NCI-H82 (cell line): Measurements from ENCODE around the gene MSI2.

Experiments used
- DNase-seq: peaks from one replicate; lab custom pipeline; 2025; lab: John Stamatoyannopoulos, UW

The MSI2 gene

GRCh38 chr17:57556977-57557376, 300.7 kb downstream of the MSI2 start:
- peak; percentile 95 for DNase-seq

DNA sequence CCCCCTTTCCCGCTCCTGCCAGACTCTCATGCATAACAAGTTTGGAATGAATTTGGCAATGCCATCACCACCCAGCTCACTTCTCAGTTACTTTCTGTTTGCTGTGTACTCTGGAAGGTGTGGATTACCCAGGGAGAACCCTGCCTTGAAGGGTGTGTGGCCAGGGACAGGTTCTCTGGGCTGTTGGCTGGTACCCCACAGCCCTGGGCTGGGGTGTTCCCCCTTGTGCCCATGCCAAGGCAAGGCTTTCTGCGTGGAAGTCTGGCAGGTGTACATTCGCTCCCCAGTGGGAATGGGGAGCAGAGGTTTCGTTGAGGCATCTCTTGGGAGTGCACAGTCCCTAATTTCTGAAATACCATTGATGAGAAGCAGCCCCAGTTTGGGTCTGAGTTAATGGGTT, 301.1 kb downstream of the MSI2 start:
- DNase-seq = no peak

DNA sequence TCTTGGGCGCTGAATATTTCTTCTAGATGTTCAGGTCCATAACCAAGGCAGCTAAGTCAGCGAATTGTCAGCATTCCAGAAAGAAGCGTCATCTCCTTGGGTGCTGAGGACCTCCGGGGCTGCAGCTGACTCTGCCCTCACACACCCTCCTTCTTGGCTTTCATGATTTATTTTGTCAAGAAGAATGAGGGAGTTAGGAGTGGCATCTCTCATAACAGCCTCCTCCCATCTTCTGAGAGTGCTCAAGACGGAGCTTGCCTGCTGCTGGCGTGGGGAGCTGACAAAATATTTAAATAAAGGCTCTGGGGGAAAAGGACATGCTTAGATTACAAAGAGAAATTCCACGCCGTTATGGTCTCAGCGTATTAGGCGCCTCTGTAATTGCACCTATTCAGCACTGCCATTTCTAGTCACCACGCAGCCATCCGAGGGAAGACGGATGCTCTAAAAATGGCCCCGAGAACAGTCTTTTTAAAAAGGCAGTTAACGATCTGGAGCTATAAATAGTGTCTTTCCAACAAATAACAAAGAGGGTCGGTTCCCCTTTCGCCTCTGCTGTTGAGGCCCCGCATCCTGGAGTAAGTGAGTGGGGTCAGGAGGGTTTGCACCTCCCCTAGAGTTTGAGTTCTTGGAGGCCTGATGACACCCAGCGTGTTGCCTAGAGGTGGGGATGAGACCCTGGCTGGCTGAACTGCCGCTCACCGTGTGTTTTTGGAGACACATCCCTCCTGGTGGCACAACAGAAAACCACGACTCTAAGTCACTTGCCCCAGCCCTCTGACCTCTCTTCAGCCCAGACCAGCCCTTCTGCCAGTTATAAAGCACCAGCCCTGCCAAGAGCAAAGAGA, 301.7 kb downstream of the MSI2 start:
- no peak for DNase-seq

GRCh38 chr17:57559226-57559625, 302.9 kb downstream of the MSI2 start:
- DNase-seq = no peak

GRCh38 chr17:57559634-57560318, 303.5 kb downstream of the MSI2 start:
- DNase-seq = no peak

DNA sequence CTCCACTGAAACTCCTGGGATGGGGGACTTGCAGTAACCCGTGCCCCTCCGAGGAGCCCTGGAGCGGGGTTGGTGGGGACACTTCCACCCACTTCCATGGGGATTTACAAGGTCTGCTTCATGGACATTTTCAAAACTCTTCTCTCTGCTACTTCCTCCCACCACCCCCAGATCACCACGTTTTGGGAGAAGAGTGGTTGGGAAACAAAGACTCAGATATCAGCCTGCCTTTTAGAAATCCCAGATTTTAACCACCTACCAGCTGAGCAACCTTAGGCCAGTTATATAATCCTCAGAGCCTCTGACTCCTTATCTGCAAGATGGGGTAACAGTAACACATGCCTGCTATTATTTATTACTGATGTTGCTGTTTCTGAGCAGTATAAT, 304.0 kb downstream of the MSI2 start:
- DNase-seq = no peak

- DNase-seq = no peak
These were observed 304.9 kb downstream of the MSI2 start for GRCh38 chr17:57561072-57561861.

DNA sequence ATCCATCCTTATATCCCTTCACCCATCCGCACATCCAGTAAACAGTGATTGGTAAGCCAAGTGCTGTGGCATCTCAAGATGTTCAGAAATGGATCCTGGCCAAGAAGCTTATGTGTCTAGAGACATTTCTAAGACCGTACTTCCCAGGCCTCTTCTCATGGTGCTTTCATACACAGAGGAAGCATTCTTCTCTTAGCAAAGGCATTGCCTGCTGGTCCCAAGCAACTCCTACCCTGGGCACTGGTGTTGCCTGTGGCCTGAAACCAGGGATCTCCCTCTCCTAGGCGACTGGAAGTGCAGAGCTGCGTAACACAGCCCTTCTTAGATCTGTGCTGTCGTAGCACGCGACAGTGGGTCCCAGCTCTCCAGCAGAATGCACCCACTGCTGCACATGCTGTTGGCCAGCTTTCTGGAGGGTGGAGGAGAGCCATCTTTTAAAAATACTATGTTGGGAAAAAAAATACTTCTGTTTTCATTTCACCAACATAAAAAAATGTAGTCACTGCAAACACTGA, 305.9 kb downstream of the MSI2 start:
- DNase-seq = peak; percentile 98

DNA sequence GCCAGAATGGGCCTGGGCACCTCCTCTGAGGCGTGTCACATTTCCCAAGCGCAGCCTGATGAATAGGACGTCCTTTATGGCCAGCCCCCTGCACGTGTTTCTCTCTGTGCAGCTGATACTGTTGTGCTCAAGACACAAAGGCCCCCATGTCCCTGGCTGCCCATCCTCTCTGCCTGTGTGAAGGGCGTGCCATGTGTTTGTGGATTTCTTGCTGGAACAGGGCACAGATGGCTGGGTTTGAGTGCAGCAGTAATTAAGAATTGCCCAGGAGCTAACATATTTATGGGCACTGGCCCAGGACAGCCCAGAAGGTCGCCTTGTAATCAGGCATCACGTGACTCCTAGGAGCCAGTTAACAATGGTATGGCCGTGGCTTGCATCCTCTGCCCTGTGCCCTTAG, 307.6 kb downstream of the MSI2 start:
- DNase-seq = peak; percentile 72

GRCh38 chr17:57565176-57565575, 308.9 kb downstream of the MSI2 start:
- no peak for DNase-seq

DNA sequence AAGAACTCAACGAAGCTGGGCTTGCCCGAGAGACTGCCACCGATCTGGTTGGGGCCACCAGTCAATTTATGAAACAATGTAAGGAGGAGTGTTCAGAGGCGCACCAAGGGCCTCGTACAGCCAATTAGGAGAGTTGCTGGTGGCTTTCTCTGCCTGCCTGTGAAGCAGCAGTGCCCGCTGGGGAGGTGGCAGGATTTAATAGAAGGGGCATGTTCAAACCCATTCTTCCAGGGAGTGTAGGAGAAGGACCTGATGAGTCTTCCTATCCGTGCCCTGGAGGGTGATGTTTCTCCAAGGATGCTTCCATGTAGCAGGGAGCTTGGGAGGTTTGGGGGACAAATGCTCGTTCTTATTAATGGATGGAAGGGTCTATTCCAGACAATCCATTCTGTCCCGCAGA, 310.4 kb downstream of the MSI2 start:
- peak; percentile 68 for DNase-seq

DNA sequence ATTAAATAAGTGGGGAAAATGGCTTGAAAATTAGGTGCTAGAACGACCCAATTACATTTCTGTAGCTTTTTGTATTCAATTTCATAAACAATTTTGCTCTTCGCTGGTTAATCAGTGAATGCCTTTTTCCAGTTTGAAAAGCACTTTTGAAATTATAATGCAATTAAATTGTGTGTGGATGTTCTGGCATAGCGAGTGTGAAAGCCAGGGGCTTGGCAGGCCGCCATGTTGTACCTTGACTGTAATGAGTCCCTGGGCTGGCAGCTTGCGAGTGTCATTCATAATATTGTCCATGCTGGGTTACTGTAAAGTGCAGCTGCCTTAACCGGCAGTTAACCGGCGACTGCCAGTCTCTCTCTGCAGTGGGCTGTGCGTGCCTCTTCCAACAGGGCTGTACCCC, 310.9 kb downstream of the MSI2 start:
- peak; percentile 96 for DNase-seq

DNA sequence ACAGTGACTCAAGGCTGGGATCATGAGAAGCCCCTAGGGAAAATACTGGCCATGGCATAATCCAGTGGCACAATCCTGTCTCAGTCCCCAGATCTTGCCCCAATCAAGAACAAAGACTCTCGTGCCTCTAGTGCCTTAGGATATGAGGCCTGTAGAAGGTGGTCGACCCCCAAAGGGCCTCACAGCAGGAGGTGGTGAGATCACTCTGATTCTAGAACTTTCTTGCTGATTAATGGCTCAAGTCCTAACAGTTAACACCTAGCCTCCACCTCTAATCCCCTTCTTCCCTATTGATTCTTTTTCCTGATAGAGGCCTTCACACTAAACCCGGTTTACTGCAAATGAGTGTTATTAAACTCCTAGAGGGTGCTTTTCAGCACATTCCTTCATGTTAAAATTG, 312.0 kb downstream of the MSI2 start:
- peak; percentile 56 for DNase-seq

DNA sequence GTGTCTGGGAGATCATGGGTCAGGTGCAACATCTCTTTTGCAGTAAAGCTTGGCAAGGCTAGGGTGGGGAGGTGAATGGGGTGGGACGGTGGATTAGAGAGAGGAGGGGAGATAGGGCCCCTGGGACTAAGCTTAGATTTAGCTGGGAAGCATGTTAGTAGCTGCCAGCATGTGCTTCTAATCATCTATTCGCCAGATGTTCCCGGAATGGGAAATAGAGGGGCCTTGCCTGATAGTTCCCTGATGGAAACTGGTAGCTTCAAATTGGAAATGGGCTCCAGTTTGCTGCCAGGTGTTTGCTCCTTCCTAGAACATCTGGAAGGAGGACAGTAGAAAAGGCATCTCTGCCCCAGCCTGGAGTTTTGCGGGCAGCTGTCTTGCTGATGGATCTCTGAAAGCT, 312.7 kb downstream of the MSI2 start:
- peak; percentile 98 for DNase-seq

- DNase-seq = no peak
These were observed 313.5 kb downstream of the MSI2 start for GRCh38 chr17:57569853-57570252.

DNA sequence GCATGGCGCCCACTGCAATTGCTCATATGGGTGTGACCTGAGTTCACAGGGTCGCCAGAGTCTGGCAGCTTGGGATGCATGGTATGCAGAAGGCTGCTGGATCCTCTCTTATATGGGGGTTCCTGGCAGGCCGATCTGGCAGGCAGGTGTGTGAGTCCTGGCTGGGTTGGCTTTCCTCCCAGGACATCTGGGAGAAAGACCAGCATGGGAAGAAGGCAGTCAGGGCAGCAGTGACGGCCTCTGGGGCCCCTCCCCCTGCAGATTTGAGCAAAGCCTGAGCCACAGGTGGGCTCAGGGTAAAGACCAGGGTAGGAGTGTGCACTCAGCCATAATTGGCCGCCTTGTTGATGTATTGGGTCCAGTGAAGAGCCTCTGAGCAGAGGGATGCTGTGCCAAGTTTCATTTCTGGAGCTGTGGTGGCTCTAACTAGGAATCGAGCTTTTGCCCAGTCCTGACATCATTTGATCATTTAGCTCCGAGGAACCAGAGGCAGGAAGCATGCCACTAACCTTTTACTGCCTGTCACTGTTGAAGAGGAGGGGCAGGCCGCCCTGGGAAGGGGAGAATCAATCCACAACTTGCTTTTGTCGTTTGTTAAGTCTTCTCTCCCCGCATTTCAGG, 314.5 kb downstream of the MSI2 start:
- DNase-seq = peak; percentile 33

DNA sequence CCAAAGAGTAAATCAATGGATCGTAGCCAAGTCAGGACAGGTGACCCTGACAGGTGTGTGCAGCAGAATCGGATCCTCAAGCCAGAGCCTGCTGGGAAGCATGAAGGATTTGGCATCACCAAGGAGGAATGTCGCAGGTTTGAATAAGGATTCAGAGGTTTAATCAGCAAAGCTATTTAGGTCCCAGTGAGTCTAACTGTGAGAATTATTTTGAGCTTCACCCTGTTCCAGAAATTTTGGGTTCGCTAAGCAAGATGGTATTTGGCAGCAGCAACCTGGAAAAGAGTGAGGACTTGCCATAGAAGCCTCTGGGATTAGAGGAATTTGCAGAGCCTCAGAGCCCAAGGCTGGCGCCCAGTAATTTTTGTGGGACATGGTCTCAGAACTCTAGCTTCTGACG, 315.7 kb downstream of the MSI2 start:
- no peak for DNase-seq

- no peak for DNase-seq
These were observed 316.3 kb downstream of the MSI2 start for GRCh38 chr17:57572600-57572999.

- peak; percentile 60 for DNase-seq
These were observed 317.8 kb downstream of the MSI2 start for GRCh38 chr17:57574040-57574513.

DNA sequence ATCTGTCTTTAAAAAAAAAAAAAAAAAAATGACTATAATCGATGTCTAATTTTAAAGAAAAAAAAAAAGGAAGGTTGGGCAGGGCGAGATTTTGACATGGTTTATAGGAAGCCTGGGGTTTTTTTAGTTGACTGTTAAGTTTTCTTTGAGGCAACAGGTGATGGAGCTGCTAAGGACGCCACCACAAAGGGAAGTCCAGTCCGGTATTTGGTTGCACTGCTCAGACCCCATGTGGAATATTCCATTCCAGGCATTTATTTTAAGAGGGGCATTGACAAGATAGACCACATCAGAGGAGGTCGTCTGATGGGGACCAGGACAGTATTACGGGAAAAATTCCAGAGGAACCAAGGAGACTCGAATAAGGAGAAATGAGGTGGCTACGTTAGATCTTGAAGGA, 320.4 kb downstream of the MSI2 start:
- DNase-seq = no peak

GRCh38 chr17:57577751-57578607, 321.7 kb downstream of the MSI2 start:
- DNase-seq = peak; percentile 99
